ENCODE measurements around the gene ZDHHC14. TPM values are rescaled to one million over a fixed set of nuclear protein-coding genes. Genes with fewer than 3 reads are reported as not detected.

The ZDHHC14 gene
- total RNA-seq, 1 experiment from 2014 or later, result 1.7 TPM

GRCh38 chr6:157468574-157468973 lies 87.6 kb downstream of the ZDHHC14 start:
- H2AFZ ChIP-seq (ENCODE audit: low read length), result no peak overlapping the region
- DNase-seq, result no peak
- no peaks in the 10 kb centered on the region for H4K20me1 ChIP-seq (ENCODE audit: control insufficient read depth, insufficient read depth, insufficient read length)
- Mint-ChIP-seq H3K36me3 (ENCODE audit: insufficient read depth in 1 of 3, low read depth in 3 of 3) (no peaks in the 10 kb centered on the region), H3K4me3 (no peak overlapping the region), H3K9me3 (no peaks in the 10 kb centered on the region), H3K27me3 (ENCODE audit: low read depth) (no peaks in the 10 kb centered on the region; the same call in 1 of the 2 replicates), H3K27ac (no peak overlapping the region), H3K4me1 (peaks cover 11 to 15% of the 10 kb centered on the region in 2 experiments)
- no peak overlapping the region for H4K8ac ChIP-seq (replicated peaks; ENCODE audit: insufficient read length, low read depth, low read length)
- no peak overlapping the region for H2BK120ac ChIP-seq (ENCODE audit: low read depth, low read length, poor library complexity, severe bottlenecking)
- no peak overlapping the region for H4K5ac ChIP-seq (ENCODE audit: insufficient read length, low read depth, low read length)
- TF ChIP-seq CTCF (conservative IDR thresholded peaks at IDR 0.05), result no peak
- no peak overlapping the region for H3K18ac ChIP-seq (ENCODE audit: insufficient read length, low read depth, low read length)
- H3K23me2 ChIP-seq (ENCODE audit: insufficient read length, low read depth, low read length, poor library complexity, severe bottlenecking), result no peaks in the 10 kb centered on the region
- H3K4me2 ChIP-seq (ENCODE audit: insufficient read depth, insufficient read length, low read length), result no peak overlapping the region
- H3K9me3 ChIP-seq (ENCODE audit: control insufficient read depth, low read depth, low read length), result no peaks in the 10 kb centered on the region
- no peak overlapping the region for H3K56ac ChIP-seq (ENCODE audit: insufficient read length, low read depth, low read length)
- H3K27ac ChIP-seq (ENCODE audit: insufficient read length, low read depth, low read length), result no peak overlapping the region
- no peaks in the 10 kb centered on the region for H3K27me3 ChIP-seq (ENCODE audit: insufficient read depth, low read length)
- no peak overlapping the region for H3K4ac ChIP-seq (ENCODE audit: low read depth, low read length)
- H3T11ph ChIP-seq (ENCODE audit: low read length), result no peak overlapping the region
- no CpG with 5 or more reads among the region's 4 CpGs for WGBS (ENCODE audit: extremely low coverage, insufficient read length, low lambda C conversion rate)
- no peak overlapping the region for H4K91ac ChIP-seq (ENCODE audit: insufficient read length, low read depth, low read length)
- no peak overlapping the region for H2BK15ac ChIP-seq (ENCODE audit: low read depth, low read length)
- no peak overlapping the region for H3K14ac ChIP-seq (ENCODE audit: insufficient read depth, low read length)
- H2AK5ac ChIP-seq (ENCODE audit: insufficient read length, low read length), result no peak overlapping the region
- no peak overlapping the region for H2BK12ac ChIP-seq (ENCODE audit: insufficient read length, low read depth, low read length)
- no peak overlapping the region for H3K9ac ChIP-seq (ENCODE audit: extremely low read depth, insufficient read length, low read length)
- H2BK20ac ChIP-seq (ENCODE audit: low read depth, low read length, poor library complexity, severe bottlenecking), result no peak overlapping the region
- no peak overlapping the region for H3K23ac ChIP-seq (ENCODE audit: insufficient read length, low read depth, low read length)
- no peaks in the 10 kb centered on the region for H3K79me2 ChIP-seq (ENCODE audit: insufficient read depth, low read length)
- no peaks in the 10 kb centered on the region for H3K79me1 ChIP-seq (ENCODE audit: insufficient read depth, low read depth, low read length, poor library complexity, severe bottlenecking)
- no peak overlapping the region for H2BK5ac ChIP-seq (ENCODE audit: insufficient read length, low read length)
- H3K4me1 ChIP-seq (ENCODE audit: insufficient read depth, low read length), result peaks cover 7% of the 10 kb centered on the region; the same call in 1 of the 2 replicates

Measured in H9 (cell line).